Prostate gland (tissue), 2 donors: ENCODE measurements around the gene SLC6A7. TPM values are rescaled to one million over a fixed set of nuclear protein-coding genes. Genes with fewer than 3 reads are reported as not detected.

Source experiments
- DNase-seq: peaks from one replicate; pipeline ENCODE4 v3.0.0-alpha.2; 2019; ENCODE audit warnings: low spot score
- H3K27ac ChIP-seq, 2 donors: fragments of 200-600 bp; sonication (generic); 2 replicates each; pipeline ENCODE4 v1.5.1; 2017 to 2019
- H3K27me3 ChIP-seq: fragments of 200-600 bp; sonication (generic); replicated peaks from 2 replicates; pipeline ENCODE4 v1.5.1; 2019; ENCODE audit not compliant: insufficient read depth
- H3K36me3 ChIP-seq, 2 donors: fragments of 200-600 bp; sonication (generic); 1 replicate in 1 of 2; 2 replicates in 1 of 2; pipeline versions ENCODE4 v1.5.1 to v1.8.1; 2017 to 2019
- H3K4me1 ChIP-seq: fragments of 200-600 bp; sonication (generic); replicated peaks from 2 replicates; pipeline ENCODE4 v1.5.1; 2019
- H3K4me3 ChIP-seq, 2 donors: fragments of 200-600 bp; sonication (generic); 2 replicates each; pipeline ENCODE4 v1.5.1; 2017 to 2019
- H3K9me3 ChIP-seq: fragments of 200-600 bp; sonication (generic); 2 replicates; pipeline ENCODE4 v1.5.1; 2017
- CTCF ChIP-seq, 4 experiments: fragments of 200-600 bp in 2 of 4; fragments of 450-650 bp in 2 of 4; sonication (generic) in 2 of 4; IDR thresholded peaks; 1 replicate in 3 of 4; 2 replicates in 1 of 4; pipeline ENCODE4 v1.5.1; 2016 to 2019; ENCODE audit warnings: antibody characterized with exemption in 4 of 4, mild to moderate bottlenecking in 2 of 4, moderate library complexity in 2 of 4
- POLR2A ChIP-seq: fragments of 450-650 bp; IDR thresholded peaks from one replicate; pipeline ENCODE4 v1.6.1; 2016; ENCODE audit warnings: antibody characterized with exemption, mild to moderate bottlenecking
- POLR2AphosphoS5 ChIP-seq: sonication (generic); formaldehyde crosslinking; IDR thresholded peaks from one replicate; pipeline ENCODE4 v1.6.1; 2017; ENCODE audit warnings: antibody characterized with exemption
- WGBS: methylation state at CpG from one replicate; pipeline ENCODE4 v1.1.5; 2018; 5-methylcytosine and 5-hydroxymethylcytosine counted together
- intact Hi-C: fragments of 100-400 bp; cut with DNase I; formaldehyde crosslinking; loops from one replicate; pipeline ENCODE4 v1.14.2; 2022
- total RNA-seq, 2 donors: library from RNA; depleted of rRNA; stranded (reverse); fragments of >200 nt; gene quantifications; one replicate each; pipeline ENCODE4 v1.1.0, GENCODE V29; 2016

Gene SLC6A7
- total RNA-seq, 2 donors from 2014 or later, result not detected

GRCh38 chr5:150146862-150147601 lies 42.8 kb upstream of the SLC6A7 start:
- DNase-seq, result no peak

GRCh38 chr5:150147670-150148069 lies 42.2 kb upstream of the SLC6A7 start:
- Histone ChIP-seq H3K27ac (peak overlapping the region; percentile 1 to 35), H3K9me3 (no peaks in the 10 kb centered on the region), H3K36me3 (no peaks in the 10 kb centered on the region), H3K4me1 (no peaks in the 10 kb centered on the region), H3K4me3 (no peak overlapping the region), H3K27me3 (no peaks in the 10 kb centered on the region)
- intact Hi-C loops, result no loop called here
- WGBS, result 73% methylated on average over 7 of the region's 7 CpGs
- no peak for DNase-seq
- TF ChIP-seq POLR2AphosphoS5 (no peak), POLR2A (no peak), CTCF (IDR thresholded peaks at IDR 0.05) (no peak)

More at GRCh38 chr5:150146862-150147601, 42.8 kb upstream of the SLC6A7 start:
- Histone ChIP-seq H3K27me3 (no peaks in the 10 kb centered on the region), H3K27ac (peak overlapping the region; percentile 0 to 35), H3K36me3 (no peaks in the 10 kb centered on the region), H3K9me3 (no peaks in the 10 kb centered on the region), H3K4me3 (no peak overlapping the region), H3K4me1 (no peaks in the 10 kb centered on the region)
- 56% methylated on average over 14 of the region's 14 CpGs for WGBS
- TF ChIP-seq POLR2A, result no peak
- no peak for TF ChIP-seq POLR2AphosphoS5
- no peak for TF ChIP-seq CTCF (IDR thresholded peaks at IDR 0.05)
- intact Hi-C loops, result no loop called here

- no peaks in the 10 kb centered on the region for H3K36me3 ChIP-seq
- 81% methylated on average over 11 of the region's 11 CpGs for WGBS
- H3K4me1 ChIP-seq, result no peaks in the 10 kb centered on the region
- H3K27me3 ChIP-seq, result no peaks in the 10 kb centered on the region
- H3K9me3 ChIP-seq, result no peaks in the 10 kb centered on the region
- peak overlapping the region; percentile 1 to 35 for H3K27ac ChIP-seq
- intact Hi-C loops, result no loop called here
- no peak for DNase-seq
- no peak overlapping the region for H3K4me3 ChIP-seq
- TF ChIP-seq POLR2A, result no peak
- no peak for TF ChIP-seq POLR2AphosphoS5
- TF ChIP-seq CTCF (IDR thresholded peaks at IDR 0.05), result no peak
Measured at GRCh38 chr5:150148117-150148927, 41.5 kb upstream of the SLC6A7 start.

GRCh38 chr5:150149618-150150017 lies 40.2 kb upstream of the SLC6A7 start:
- DNase-seq, result no peak
- no peaks in the 10 kb centered on the region for H3K27me3 ChIP-seq
- H3K9me3 ChIP-seq, result no peaks in the 10 kb centered on the region
- H3K4me1 ChIP-seq, result no peaks in the 10 kb centered on the region
- H3K4me3 ChIP-seq, result no peak overlapping the region
- intact Hi-C loops, result no loop called here
- no peak for TF ChIP-seq CTCF (IDR thresholded peaks at IDR 0.05)
- no peak for TF ChIP-seq POLR2AphosphoS5
- no peak for TF ChIP-seq POLR2A
- no peaks in the 10 kb centered on the region for H3K36me3 ChIP-seq
- H3K27ac ChIP-seq, result peak overlapping the region in 1 of 2 donors; percentile 5
